Epithelial cell of esophagus (primary cell): ENCODE results near the gene IRS2.

Experiments
- DNase-seq: peaks from one replicate; pipeline ENCODE4 v3.0.0; 2010; ENCODE audit warnings: low read depth
- H3K4me3 ChIP-seq: 2 replicates; pipeline ENCODE4 v1.5.1; 2011; ENCODE audit warnings: mild to moderate bottlenecking, low read length, control low read depth
- TF ChIP-seq, protein P1 (sequence below): IDR thresholded peaks from 2 replicates; pipeline ENCODE4 v1.5.1; 2011; ENCODE audit warnings: low read depth, mild to moderate bottlenecking, low read length, control low read depth, inconsistent platforms; ENCODE audit not compliant: insufficient read depth; ENCODE audit errors: missing control alignments

The IRS2 gene

DNA sequence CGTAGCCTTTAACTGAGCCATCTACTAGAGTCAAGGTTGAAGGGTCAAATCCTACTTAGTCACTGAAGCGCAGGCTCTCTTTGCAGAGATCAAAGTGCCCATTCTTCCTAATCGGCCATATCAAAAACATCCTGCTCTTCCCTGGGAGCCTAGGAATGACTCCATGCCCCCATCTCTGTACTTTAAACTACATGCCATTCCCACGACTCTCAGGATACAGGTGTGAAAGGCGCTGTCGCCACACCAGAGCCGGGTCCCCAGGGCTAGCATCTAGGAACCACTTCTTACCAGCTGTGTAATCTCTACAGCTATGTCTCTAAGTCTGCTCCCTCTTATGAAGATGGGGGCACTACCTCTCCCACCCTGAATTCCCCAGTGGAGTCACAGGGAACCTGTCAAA is 22.3 kb downstream of the IRS2 start:
- no peak overlapping the region for H3K4me3 ChIP-seq
- DNase-seq: no peak
- TF ChIP-seq, protein P1, sequence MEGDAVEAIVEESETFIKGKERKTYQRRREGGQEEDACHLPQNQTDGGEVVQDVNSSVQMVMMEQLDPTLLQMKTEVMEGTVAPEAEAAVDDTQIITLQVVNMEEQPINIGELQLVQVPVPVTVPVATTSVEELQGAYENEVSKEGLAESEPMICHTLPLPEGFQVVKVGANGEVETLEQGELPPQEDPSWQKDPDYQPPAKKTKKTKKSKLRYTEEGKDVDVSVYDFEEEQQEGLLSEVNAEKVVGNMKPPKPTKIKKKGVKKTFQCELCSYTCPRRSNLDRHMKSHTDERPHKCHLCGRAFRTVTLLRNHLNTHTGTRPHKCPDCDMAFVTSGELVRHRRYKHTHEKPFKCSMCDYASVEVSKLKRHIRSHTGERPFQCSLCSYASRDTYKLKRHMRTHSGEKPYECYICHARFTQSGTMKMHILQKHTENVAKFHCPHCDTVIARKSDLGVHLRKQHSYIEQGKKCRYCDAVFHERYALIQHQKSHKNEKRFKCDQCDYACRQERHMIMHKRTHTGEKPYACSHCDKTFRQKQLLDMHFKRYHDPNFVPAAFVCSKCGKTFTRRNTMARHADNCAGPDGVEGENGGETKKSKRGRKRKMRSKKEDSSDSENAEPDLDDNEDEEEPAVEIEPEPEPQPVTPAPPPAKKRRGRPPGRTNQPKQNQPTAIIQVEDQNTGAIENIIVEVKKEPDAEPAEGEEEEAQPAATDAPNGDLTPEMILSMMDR: no peak

DNA sequence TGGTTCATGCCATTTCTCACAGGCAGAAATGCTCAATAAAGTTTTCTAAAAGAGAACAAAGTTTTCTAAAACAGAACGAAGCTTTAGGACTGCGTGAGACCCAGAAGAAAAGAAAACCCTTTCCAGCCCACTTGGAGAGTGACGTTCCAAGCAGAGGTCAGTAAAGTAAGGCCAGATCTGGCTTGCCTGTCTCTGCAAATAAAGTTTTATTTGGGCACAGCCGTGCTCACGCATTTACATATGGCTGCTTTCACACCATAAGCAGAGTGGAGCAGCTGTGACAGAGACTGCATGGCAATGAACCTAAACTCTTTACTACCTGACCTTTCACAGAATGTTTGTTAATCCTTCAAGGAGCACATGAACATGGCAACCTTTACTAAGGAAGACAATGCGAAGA is 23.6 kb downstream of the IRS2 start:
- no peak for DNase-seq
- TF ChIP-seq, protein P1: no peak
- H3K4me3 ChIP-seq: no peak overlapping the region

DNA sequence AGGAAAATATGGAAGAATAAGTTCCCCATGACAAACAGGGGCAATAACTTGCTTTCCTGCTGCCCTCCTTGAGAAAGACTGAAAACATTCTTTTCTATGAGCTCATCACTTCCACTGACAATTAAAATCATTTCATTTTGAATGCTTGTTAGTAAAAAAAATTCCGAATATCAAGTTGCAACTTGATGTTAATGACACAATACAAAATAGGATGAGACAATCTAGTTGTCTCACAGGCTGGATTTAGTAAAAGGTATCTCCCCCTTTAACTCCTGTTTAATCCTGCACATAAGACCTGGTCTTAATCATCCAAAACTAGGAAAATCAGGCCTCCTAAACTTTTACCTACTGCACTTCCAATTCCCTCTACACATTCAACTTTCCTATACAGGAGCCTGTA is 24.7 kb downstream of the IRS2 start:
- TF ChIP-seq, protein P1: no peak

DNA sequence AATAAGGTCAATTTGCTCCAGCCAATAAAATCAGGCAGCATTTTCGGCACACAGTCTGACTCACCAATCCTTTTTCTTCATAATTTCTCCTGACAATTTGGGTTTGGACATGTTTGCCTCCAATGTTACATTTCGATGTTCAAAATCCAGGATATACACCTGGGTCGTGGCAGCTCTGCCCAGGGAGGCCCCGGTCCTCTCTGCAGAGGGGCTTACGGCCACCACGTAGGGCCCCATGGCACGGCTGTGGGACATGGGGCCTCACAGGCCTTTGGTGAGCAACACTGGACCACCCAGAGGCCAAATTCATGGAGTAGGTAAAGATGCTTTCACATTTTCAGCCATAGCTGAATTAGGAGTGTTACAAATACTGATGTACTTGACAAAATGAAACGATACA is 25.4 kb downstream of the IRS2 start:
- no peak overlapping the region for H3K4me3 ChIP-seq
- no peak for DNase-seq
- TF ChIP-seq, protein P1: no peak

More for the DNA sequence above, 24.7 kb downstream of the IRS2 start:
- H3K4me3 ChIP-seq: no peak overlapping the region
- DNase-seq: peak; percentile 85

DNA sequence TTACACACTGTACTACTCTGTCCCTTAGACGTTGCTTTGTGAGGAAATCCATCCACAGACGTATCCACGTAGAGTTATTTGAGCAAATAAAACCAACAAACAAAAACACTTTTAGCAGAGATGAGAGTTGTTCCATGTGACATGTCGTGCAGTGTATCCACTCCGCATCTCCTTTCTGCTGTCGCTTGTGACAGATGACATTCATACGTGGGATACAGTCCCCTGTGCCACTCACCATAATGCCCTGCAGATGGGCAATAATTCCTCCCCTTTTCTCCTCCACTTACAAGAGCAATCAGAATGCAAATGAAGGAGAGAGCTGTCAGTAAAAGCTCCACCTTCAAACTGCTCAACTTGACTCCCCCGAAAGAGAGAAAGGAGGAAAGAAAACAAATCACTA is 26.0 kb downstream of the IRS2 start:
- no peak overlapping the region for H3K4me3 ChIP-seq
- TF ChIP-seq, protein P1: no peak
- DNase-seq: no peak

DNA sequence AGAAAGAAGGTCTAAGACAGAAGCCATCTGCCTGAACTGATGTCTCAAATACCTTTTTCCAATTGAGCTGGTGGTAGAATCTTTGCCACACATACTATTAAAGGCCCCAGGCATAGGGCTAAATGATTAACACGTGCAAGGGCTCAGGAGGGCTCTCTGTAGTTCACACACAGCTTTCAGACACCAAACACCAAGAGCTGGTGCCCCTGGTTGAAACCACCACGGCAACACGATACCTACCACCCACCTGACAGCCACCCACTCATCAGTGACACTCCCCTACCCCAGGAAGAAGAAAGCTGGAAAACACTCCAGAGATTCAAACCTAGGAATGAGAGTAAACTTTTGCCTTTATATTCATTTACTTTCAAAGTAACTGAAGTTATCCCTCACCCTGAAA is 26.8 kb downstream of the IRS2 start:
- DNase-seq: no peak
- TF ChIP-seq, protein P1: no peak
- no peak overlapping the region for H3K4me3 ChIP-seq

DNA sequence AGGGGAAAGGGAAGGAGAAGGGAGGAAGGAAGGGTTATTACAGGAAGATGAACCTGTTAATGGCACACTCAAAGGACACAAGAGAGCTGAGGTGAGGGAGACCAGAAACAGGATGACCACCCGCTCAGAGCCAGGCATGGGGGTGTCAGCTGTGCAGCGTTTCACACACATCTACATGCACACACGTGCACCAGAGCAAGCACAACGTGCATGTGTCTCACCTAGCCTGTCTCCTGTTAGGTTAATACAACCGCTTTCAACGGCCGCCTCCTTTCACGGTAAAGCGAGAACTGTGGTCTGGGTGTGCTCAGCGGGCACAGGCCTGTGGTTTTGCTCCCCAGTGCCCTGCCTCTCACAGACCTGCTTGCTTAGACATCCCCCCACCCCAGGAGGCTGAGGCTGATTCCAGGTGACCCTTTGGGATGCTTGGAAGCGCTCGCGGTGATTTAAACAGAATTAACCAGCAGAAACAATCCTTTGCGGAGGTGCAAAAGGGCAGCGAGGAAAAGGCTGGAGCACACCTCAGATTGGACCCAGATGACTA is 27.4 kb downstream of the IRS2 start:
- no peak for DNase-seq
- TF ChIP-seq, protein P1: no peak
- no peak overlapping the region for H3K4me3 ChIP-seq
